ENCODE results near the gene ESR1.
"Not testable (repeated sequence)": the region's sequence is repeated elsewhere in the genome, so short reads cannot be mapped to it uniquely, and the experiment has no call there.

Gene ESR1

DNA sequence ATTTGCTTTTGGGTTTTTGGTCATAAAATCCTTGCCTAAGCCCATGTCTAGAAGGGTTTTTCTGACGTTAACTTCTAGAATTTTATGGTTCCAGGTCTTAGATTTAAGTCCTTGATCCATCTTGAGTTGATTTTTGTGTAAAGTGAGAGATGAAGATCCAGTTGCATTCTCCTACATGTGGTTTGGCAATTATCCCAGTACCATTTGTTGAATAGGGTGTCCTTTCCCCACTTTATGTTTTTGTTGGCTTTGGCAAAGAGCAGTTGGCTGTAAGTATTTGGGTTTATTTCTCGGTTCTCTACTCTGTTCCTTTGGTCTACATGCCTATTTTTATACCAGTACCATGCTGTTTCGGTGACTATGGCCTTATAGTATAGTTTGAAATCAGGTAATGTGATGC is 86.9 kb downstream of the ESR1 start:
- not testable (repeated sequence) for DNase-seq (ENCODE audit: low read depth in 2 of 2)

- DNase-seq (ENCODE audit: low read depth in 2 of 2): not testable (repeated sequence)
These were observed 91.7 kb downstream of the ESR1 start for GRCh38 chr6:151899221-151899620.

DNA sequence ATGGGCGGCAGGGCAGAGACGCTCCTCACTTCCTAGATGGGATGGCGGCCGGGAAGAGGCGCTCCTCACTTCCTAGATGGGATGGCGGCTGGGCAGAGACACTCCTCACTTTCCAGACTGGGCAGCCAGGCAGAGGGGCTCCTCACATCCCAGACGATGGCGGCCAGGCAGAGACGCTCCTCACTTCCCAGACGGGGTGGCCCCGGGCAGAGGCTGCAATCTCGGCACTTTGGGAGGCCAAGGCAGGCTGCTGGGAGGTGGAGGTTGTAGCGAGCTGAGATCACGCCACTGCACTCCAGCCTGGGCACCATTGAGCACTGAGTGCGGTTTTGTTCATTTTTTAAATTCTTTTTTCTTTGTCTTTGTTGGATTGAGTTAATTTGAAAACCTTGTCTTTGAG is 92.3 kb downstream of the ESR1 start:
- DNase-seq (ENCODE audit: low read depth in 2 of 2): not testable (repeated sequence)

DNA sequence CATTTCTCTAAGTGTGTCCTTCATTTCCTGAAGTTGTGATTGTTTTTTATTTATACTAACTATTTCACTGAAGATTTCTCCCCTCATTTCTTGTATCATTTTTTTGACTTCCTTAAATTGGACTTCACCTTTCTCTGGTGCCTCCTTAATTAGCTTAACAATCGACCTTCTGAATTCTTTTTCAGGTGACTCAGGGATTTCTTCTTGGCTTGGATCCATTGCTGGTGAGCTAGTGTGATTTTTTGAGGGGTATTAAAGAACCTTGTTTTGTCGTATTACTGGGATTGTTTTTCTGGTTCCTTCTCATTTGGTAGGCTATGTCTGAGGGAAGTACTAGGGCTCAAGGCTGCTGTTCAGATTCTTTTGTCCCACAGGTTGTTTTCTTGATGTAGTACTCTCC is 92.8 kb downstream of the ESR1 start:
- DNase-seq (ENCODE audit: low read depth in 2 of 2): no peak

DNA sequence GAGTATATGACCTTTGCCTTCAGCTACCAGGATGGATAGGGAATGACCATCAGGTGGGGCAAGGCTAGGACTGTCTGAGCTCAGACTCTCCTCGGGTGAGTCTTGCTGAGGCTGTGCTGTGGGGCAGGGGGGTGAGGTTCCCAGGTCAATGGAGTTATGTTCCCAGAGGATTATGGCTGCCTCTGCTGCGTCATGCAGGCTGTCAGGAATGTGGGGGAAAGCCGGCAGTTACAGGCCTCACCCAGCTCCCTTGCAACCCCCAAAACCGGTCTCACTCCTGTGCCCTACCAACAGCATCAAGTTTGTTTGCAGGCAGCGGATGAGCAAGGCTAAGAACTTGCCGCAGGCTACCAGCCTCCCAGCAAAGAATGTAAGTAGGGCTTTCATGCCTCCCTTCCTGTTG is 93.5 kb downstream of the ESR1 start:
- no peak for DNase-seq (ENCODE audit: low read depth in 2 of 2)

DNA sequence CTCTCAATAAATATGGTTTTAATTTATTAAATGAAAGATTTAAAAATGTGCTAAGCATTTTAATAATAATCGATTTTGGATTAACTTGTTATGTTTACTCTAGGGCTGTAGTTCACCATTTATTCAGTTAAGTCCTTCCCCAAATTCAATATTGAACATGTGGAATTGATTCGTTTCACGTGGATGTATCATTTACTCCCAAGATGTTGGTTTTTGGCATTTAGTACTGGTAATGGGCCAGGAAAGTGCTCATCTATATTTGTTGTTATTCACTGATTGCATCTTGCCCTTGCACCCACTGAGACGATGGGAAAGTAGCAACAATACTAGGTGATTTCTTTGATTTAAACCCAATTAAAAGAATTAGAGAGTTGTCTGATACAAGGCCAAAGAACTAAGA is 97.1 kb downstream of the ESR1 start:
- no peak for DNase-seq (ENCODE audit: low read depth in 2 of 2)

DNA sequence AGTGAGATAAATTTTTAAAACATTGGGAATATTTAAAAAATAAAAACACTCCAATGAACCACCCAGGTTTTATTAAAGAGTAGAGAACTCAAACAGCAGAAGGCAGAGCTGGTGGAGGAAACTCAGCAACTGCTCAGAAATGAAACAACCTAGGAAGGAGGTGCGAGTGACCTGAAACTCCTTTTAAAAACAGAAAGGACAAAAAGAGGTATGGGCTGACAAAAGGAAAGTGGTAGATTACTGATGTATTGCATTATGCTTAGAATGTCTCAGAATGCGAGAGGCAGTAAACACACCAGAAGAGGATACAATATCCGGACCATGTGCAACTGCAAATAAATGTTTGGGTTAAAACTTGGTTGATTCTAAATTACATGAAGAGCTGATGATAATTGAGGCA is 97.6 kb downstream of the ESR1 start:
- no peak for DNase-seq (ENCODE audit: low read depth in 2 of 2)

- DNase-seq (ENCODE audit: low read depth in 2 of 2): no peak
These were observed 98.4 kb downstream of the ESR1 start for GRCh38 chr6:151905854-151906253.

- DNase-seq (ENCODE audit: low read depth in 2 of 2): no peak
These were observed 103.9 kb downstream of the ESR1 start for GRCh38 chr6:151911401-151911800.

DNA sequence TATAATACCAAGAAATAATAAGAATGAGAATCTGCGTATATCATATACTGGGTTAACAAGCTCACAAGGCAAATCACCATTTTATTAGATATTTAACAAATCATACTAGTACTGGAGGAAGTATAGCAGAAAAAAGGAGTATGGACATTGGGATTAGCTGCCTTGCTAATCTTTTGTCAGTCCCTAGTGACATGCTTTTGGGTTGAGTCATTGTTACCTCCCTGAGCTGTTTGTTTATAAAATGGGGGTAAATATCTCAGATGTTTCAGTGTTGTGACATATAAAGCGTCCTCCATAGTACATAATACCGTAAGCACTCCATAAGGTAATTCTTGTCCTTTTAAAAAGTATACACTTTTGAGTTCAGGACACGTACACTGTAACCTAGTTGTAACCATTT is 107.0 kb downstream of the ESR1 start:
- no peak for DNase-seq (ENCODE audit: low read depth in 2 of 2)

DNA sequence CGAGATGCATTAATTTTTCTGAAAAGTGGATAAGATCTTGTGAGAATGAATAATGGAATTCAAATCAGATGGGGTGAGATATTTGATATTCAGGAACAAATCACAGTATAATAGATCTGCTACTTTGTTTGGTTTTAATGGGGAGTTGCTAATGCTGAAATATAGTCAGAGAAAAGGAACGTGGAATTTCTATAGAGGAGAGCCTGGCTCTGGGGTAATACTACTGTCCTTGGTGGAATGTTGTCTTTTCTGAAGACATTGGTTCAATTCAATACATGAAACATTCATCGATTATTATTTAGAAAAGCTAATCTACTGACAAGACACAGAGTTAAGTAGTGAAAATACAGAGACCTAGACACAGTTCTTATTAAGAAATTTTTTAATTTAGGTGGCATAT is 108.6 kb downstream of the ESR1 start:
- DNase-seq (ENCODE audit: low read depth in 2 of 2): no peak

DNA sequence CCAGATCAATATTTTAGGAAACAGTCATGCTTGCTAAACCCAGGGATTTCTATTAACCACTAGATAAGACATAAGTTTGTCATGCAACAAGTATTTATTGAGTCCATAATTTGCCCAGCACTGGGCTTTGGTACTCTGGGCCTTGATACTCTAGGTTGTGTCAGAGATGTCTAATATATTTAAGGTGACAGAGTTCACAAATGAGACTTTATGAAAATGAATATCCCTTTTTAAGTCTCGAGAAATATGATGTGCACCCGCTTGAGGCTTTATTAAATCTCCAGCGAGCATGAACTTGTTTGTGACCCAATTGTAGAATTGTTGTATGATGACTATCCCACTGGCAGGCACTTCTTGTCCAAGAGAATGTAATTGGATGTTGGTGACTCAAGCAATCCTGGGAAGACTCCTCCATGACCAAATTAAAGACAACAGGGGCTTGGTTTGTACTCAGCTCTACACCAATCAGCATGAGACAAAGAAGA is 109.2 kb downstream of the ESR1 start:
- DNase-seq (ENCODE audit: low read depth in 2 of 2): no peak

DNA sequence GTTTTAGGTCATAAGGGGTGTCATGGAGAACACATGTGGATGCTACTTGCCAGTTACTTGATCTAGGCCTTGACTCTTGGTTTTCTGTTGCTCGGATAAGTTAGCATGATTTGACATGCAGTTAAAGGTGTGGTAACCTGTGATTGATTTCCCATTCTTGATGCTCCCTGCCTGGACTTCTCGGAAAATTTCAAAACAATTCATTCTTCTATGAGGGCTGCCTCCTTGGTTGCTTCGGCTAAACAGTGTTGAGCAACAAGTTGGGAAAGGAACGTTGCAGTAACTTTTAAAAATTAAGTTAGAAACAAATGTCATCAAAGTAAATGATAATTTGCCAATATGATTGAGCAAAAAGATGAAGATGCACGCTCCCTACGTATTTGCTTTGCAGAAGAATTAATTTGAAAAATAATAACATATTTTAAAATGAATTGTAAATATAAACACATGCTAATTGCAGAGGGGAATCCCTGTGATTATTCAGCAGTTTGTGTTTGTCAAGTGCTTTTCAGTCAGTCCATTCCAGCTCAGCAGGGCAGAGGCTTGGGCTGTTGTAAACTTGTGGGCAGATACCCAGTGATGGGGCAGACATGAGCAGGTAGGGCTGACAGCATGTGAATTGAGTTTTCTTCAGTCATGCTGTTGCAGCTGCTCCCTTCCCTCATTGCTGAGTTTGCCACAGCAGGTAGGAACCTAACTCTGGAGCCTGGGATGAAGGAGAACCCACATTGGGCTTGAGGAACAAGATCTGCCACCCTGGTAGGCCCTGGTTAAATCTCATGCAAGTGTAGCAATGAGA is 110.2 kb downstream of the ESR1 start:
- no peak for DNase-seq (ENCODE audit: low read depth in 2 of 2)

- no peak for DNase-seq (ENCODE audit: low read depth in 2 of 2)
These were observed 132.8 kb downstream of the ESR1 start for GRCh38 chr6:151940307-151940706.

DNA sequence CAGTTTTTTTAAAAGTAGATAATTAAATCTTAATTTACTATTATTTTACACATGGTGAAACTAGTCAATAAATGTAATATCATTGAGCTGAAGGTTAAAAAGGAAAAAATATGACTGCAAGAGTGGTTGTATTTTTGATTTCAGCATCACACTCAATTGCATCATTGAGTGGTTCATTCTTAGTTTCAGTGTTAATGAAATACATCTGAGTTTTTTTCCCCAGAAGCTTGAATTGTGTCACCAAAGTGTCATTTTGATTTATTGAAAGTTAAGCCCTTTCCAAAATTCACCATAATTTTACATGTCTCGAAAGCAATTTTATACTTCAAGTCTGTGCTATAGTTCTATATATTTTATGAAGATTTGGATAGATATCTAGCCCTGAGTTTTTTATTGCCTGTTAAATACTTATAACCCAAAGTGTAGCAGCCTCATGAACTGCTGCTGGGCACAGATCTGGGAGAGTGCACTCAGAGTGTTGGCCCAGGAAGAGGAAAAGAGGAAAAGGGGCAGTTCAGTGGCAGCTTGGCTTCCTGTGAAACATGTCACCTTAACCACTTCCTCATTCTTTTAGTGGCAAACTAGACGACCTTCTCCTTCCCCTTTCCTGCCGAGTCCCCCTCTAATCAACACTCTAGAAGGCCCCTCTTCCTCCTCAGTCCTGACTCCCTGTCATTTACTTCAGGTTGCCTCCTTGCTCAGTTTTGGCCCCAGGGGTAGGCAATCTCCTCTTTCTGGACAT is 140.7 kb downstream of the ESR1 start:
- no peak for DNase-seq (ENCODE audit: low read depth in 2 of 2)

GRCh38 chr6:151958332-151958731 is 150.8 kb downstream of the ESR1 start:
- DNase-seq (ENCODE audit: low read depth in 2 of 2): no peak

GRCh38 chr6:151959086-151959485 is 151.6 kb downstream of the ESR1 start:
- no peak for DNase-seq (ENCODE audit: low read depth in 2 of 2)

DNA sequence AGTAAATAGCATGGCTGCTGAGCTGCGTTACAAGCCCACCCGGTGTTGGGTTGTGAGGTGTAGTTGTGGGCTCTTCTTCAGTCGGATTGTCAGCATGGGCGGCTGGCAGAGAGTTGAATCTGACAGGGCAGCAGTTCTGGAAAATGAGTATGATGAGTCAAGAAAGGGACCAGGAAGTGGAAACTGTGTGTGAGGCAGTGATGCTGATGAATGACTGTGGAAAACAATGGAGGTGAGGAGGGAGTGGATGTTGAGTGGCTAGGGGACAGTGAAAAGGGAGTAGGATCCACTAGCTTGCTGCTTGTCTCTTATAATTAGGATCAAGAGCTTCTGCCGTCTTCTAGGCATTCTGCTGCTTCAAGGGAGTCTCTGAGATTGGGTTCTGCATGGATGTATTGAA is 154.3 kb downstream of the ESR1 start:
- DNase-seq (ENCODE audit: low read depth in 2 of 2): no peak

DNA sequence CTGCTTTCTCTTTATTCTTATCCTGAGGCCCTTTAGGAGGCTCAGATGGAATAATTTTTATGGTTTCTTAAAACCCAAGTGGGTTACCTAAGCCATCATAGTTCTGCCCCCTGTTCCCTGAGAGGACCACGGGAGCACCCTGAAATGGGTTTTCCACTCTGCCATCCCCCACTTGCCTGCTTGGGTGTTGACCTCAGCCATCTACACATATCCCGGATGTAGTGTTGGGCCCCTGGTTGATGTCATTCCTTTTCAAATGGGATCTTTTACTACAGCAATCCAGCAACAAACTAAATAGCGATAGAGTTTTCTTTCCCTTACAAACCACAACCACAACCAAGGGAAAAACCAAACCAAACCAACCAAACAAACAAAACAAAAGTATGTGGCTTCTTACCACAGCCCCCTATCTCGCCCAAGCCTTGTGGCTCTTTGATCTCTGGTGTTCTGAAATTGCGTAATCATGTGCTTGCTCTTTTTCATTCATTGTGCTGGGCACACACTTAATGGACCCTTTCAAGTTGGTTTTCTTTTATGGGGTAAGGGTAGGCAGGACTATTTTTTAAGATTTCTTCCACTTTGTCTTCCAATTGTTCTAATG is 154.9 kb downstream of the ESR1 start:
- DNase-seq (ENCODE audit: low read depth in 2 of 2): no peak

DNA sequence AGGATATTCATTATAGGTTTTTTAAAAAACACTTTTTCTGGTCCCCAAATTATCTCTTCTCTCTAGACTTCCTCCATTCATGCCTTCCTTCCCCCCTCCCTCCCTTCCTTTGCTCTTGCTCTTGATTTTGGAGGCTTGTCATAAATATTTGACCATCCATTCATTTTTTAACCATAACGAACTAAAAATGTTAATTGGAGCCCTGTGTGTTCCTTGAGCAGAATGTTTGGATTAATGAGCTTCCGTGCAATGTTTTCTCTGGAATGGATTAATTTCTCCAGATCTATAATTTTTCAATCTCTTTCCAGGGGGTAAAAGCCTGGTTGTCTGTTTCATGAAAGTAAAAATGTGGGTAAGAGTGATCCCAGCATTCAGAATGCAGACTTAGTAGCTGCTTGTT is 155.5 kb downstream of the ESR1 start:
- DNase-seq (ENCODE audit: low read depth in 2 of 2): no peak

GRCh38 chr6:151964412-151964811 is 156.9 kb downstream of the ESR1 start:
- DNase-seq (ENCODE audit: low read depth in 2 of 2): not testable (repeated sequence)

DNA sequence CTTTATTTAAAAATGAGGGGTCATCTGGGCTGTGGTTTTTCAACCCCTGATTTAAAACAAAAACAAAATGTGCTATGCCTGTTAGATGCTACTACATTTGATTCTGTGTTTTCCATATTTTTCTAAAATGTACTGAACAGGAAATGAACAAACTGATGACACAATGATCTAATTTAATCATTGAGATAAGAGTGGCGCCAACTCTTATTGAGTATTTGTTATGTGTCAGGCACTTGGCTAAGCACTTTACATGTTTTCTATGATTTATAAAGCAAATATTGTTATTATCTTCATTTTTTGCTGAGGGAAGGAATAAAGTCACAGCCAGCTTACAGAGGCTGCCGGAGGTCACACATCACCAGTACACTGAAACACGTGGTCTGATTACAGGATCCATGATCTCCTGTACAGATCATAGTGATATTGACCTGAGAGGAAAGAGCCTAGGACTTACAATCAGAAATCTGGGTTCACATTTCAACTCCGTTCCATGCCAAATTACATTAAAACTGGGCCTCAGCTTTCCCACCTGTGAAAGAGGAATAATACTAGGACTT is 166.7 kb downstream of the ESR1 start:
- DNase-seq (ENCODE audit: low read depth in 2 of 2): no peak

All from stimulated activated CD4-positive, alpha-beta T cell treated with anti-CD3 and anti-CD28 coated beads, Interleukin-4, amount 100 ng/mL, for 48 hours (primary cell).